ENCODE data around the gene CTDSPL2. TPM values are rescaled to one million over a fixed set of nuclear protein-coding genes. Genes with fewer than 3 reads are reported as not detected.
A peak's percentile ranks its signal among the peaks of the same experiment; 100 is the strongest.

Gene CTDSPL2
- total and polyA plus RNA-seq, 8 donors = 2.7 to 25.1 (median 15.3) TPM

DNA sequence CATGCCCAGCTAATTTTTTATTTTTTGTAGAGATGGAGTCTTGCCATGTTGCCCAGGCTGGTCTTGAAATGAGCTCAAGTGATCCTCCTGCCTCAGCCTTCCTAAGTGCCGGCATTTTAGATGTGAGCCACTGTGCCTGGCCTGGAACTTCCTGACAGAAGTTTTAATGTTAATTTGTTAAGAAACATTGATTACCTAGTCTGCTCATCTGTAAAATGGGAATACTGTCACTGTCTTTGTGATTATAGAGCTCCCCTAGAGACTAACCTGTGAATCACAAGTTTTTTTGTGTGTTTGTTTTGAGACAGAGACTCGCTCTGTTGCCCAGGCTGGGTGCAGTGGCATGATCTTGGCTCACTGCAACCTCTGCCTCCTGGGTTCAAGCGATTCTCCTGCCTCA is 105.3 kb downstream of the CTDSPL2 start:
- H3K4me1 ChIP-seq = peaks cover 0 to 6% (median 5%) of the 10 kb centered on the region in 3 donors
- no peaks in the 10 kb centered on the region for H3K27me3 ChIP-seq
- no peak overlapping the region for H3K4me3 ChIP-seq
- ATAC-seq (no peak), FAIRE-seq (no peak), DNase-seq (no peak)
- H3K36me3 ChIP-seq = peaks cover 0 to 5% (median 0%) of the 10 kb centered on the region in 3 donors
- WGBS, 2 donors = 96 to 98% methylated on average over 3 of the region's 3 CpGs
- TF ChIP-seq, protein P1, sequence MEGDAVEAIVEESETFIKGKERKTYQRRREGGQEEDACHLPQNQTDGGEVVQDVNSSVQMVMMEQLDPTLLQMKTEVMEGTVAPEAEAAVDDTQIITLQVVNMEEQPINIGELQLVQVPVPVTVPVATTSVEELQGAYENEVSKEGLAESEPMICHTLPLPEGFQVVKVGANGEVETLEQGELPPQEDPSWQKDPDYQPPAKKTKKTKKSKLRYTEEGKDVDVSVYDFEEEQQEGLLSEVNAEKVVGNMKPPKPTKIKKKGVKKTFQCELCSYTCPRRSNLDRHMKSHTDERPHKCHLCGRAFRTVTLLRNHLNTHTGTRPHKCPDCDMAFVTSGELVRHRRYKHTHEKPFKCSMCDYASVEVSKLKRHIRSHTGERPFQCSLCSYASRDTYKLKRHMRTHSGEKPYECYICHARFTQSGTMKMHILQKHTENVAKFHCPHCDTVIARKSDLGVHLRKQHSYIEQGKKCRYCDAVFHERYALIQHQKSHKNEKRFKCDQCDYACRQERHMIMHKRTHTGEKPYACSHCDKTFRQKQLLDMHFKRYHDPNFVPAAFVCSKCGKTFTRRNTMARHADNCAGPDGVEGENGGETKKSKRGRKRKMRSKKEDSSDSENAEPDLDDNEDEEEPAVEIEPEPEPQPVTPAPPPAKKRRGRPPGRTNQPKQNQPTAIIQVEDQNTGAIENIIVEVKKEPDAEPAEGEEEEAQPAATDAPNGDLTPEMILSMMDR (IDR thresholded peaks at IDR 0.05) = no peak
- H3K9me3 ChIP-seq = no peaks in the 10 kb centered on the region
- intact Hi-C loops (cut with DNase I) = no loop called here
- no peak overlapping the region for H3K27ac ChIP-seq

DNA sequence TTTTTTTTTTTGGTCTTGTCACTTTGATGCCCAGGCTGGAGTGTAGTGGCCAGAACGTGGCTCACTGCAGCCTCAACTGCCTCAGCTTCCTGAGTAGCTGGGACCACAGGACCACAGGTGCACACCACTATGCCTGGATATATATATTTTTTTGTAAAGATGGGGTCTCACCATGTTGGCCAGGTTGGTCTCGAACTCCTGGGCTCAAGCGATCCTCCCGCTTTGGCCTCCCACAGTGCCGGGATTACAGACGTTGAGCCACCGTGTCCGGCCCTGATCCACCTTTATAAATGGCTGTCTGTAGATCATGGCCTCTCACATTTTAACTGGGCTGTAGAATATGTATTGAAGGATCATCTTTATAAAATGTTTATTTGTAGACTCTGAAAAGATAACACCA is 107.7 kb downstream of the CTDSPL2 start:
- H3K9me3 ChIP-seq = no peaks in the 10 kb centered on the region
- H3K27ac ChIP-seq = no peak overlapping the region
- no peak for ATAC-seq
- intact Hi-C loops (cut with DNase I) = no loop called here
- H3K27me3 ChIP-seq = no peaks in the 10 kb centered on the region
- peaks cover 5 to 18% (median 12%) of the 10 kb centered on the region in 3 donors for H3K4me1 ChIP-seq
- 96 to 98% methylated on average over 8 of the region's 8 CpGs for WGBS, 2 donors
- H3K4me3 ChIP-seq = no peak overlapping the region
- TF ChIP-seq, protein P1 (IDR thresholded peaks at IDR 0.05) = no peak
- no peak for DNase-seq
- peaks cover 0 to 5% (median 0%) of the 10 kb centered on the region in 3 donors for H3K36me3 ChIP-seq
- no peak for FAIRE-seq

DNA sequence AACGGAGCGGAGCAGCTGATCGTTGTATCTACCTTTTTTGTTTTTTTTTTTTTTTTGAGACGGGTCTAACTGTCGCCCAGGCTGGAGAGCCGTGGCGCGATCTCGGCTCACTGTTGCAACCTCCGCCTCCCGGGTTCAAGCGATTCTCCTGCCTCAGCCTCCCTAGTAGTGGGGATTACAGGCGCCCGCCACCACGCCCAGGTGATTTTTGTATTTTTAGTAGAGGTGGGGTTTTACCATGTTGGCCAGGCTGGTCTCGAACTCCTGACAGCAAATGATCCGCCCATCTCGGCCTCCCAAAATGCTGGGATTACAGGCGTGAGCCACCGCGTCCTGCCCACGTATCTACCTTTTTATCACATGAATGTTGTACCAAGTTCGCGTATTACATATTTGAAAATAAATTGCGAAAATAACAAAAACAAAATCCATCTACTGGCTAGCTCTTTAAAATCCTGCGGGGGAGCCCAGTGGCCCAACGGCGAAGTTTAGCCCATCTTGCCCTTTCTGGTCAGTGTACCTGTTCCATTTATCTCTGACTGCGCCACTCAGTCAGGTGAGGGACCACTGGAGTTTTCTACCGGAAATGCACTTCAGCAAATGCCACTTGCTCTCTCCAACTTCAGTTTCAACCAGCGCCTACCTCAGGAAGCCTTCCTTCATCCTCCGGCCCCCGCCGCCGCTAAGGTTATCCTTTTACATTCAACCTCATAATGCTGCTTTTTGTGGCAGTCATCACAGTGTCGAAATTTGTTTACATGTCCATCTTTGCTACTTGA is 108.3 kb downstream of the CTDSPL2 start:
- DNase-seq = peak in 3 of 6 donors; percentile 14 to 62 (median 37)

DNA sequence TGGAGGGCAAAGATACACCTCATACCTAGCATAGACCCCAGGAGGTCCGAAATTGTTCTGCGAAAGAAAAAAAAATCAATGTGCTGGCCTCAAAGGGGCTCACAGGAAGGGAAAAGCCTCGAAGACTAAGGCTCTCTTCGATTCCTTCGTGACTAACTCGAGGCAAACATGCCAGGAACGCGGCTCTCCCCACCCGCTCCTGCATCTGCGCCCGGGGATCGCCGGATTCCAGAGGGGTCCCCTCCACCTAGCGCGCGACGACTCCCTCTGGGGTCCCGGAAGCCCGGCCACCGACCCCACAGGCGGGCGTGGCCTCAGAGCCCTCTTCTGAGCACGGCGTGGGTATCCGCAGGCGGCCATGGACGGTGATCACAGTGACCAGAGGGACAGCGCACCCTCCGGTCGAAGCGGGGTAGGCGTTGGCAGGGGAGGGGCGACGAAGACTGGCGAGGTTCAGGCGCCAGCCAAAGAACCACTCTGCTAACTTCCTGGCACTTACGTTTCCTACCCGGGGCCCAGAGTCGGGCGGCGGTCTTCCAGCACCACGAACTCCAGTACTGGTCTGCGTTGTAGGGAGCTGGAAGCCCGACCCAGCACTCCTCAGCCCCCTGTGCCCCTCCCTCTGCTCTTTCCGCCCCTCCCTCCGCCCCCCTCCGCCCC is 109.0 kb downstream of the CTDSPL2 start:
- H3K27me3 ChIP-seq = no peaks in the 10 kb centered on the region
- H3K27ac ChIP-seq = peak overlapping the region; percentile 93 to 99 (median 98)
- TF ChIP-seq, protein P1 (IDR thresholded peaks at IDR 0.05) = peak in 3 of 4 donors; percentile 19 to 35 (median 21)
- H3K36me3 ChIP-seq = peaks cover 0 to 5% (median 0%) of the 10 kb centered on the region in 3 donors
- FAIRE-seq (no peak), DNase-seq (peak; percentile 86 to 94 (median 88)), ATAC-seq (peak; percentile 73 to 91 (median 84))
- intact Hi-C loops (cut with DNase I) = no loop called here
- H3K4me3 ChIP-seq = peak overlapping the region; percentile 64 to 95 (median 79)
- H3K9me3 ChIP-seq = no peaks in the 10 kb centered on the region
- H3K4me1 ChIP-seq = peaks cover 13 to 30% (median 22%) of the 10 kb centered on the region in 3 donors
- 0 to 1% methylated on average over 41 to 45 of the region's 47 CpGs for WGBS, 2 donors

More for the DNA sequence above, 108.3 kb downstream of the CTDSPL2 start:
- no peak for FAIRE-seq
- Histone ChIP-seq H3K4me3 (peak overlapping the region; percentile 64 to 95 (median 79)), H3K9me3 (no peaks in the 10 kb centered on the region), H3K27ac (peak overlapping the region; percentile 93 to 99 (median 98)), H3K4me1 (peaks cover 8 to 23% (median 16%) of the 10 kb centered on the region in 3 donors), H3K27me3 (no peaks in the 10 kb centered on the region), H3K36me3 (peaks cover 0 to 5% (median 0%) of the 10 kb centered on the region in 3 donors)
- 49 to 50% methylated on average over 36 of the region's 36 CpGs for WGBS, 2 donors
- intact Hi-C loops (cut with DNase I) = no loop called here
- ATAC-seq = peak; percentile 0 to 8 (median 4)
- TF ChIP-seq, protein P1 (IDR thresholded peaks at IDR 0.05) = no peak
